Measurements from ENCODE around the gene MS4A4E. TPM values are rescaled to one million over a fixed set of nuclear protein-coding genes. Genes with fewer than 3 reads are reported as not detected.
"Not testable (repeated sequence)": the region's sequence is repeated elsewhere in the genome, so short reads cannot be mapped to it uniquely, and the experiment has no call there.

MS4A4E gene
- total RNA-seq, 4 donors from 2014 or later, result 0.32 to 4.2 (median 0.88) TPM; not detected in 1

DNA sequence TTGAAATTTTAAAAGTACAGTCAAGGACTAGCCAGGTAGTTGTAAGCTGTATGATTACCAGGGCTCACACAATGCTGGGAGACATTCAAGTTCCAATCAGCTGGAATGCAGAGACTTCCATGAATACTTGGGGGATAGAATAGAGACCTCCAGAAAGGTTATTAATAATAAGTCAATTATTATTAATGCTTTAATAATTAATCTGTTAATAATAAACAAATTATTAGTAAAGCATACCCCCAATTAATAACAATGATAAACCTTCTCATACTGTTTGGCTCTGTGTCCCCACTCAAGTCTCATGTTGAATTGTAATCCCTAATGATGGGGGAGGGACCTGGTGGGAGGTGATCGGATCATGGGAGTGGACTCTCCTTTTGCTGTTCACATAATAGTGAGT, 45.5 kb downstream of the MS4A4E start:
- no peaks in the 10 kb centered on the region for H3K27me3 ChIP-seq
- no peak overlapping the region for H3K27ac ChIP-seq
- H3K36me3 ChIP-seq, result no peaks in the 10 kb centered on the region
- no peak for DNase-seq
- H3K4me1 ChIP-seq, result no peaks in the 10 kb centered on the region
- TF ChIP-seq POLR2A (IDR thresholded peaks at IDR 0.05), result no peak
- TF ChIP-seq, protein P1, sequence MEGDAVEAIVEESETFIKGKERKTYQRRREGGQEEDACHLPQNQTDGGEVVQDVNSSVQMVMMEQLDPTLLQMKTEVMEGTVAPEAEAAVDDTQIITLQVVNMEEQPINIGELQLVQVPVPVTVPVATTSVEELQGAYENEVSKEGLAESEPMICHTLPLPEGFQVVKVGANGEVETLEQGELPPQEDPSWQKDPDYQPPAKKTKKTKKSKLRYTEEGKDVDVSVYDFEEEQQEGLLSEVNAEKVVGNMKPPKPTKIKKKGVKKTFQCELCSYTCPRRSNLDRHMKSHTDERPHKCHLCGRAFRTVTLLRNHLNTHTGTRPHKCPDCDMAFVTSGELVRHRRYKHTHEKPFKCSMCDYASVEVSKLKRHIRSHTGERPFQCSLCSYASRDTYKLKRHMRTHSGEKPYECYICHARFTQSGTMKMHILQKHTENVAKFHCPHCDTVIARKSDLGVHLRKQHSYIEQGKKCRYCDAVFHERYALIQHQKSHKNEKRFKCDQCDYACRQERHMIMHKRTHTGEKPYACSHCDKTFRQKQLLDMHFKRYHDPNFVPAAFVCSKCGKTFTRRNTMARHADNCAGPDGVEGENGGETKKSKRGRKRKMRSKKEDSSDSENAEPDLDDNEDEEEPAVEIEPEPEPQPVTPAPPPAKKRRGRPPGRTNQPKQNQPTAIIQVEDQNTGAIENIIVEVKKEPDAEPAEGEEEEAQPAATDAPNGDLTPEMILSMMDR (IDR thresholded peaks at IDR 0.05), result no peak
- 76 to 78% methylated on average over 1 of the region's 1 CpG for WGBS, 2 donors
- intact Hi-C loops (cut with DNase I), result no loop called here
- no peaks in the 10 kb centered on the region for H3K9me3 ChIP-seq
- H3K4me3 ChIP-seq, result no peak overlapping the region

DNA sequence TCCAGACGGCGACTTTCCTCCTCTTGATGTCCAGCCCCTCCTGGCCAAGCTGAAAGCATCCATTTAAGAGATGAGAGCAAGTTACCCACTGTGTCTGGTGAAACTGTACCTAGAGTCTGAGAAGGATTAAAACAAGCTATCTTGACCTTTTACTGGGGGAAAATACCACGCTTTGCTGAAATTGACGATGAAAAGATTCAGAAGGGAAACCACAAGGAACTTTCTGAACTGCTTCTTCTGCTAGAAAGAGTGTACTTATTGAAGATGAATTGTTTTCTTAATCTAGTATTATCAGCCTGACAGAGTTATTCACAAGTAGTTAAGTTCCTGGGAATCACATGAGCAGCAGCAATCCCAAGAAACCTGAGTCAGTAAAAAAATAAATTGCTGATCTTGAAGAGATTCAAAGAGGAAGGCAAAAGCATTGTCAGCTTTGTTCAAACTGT, 47.0 kb downstream of the MS4A4E start:
- no peak for TF ChIP-seq POLR2A (IDR thresholded peaks at IDR 0.05)
- TF ChIP-seq, protein P1 (IDR thresholded peaks at IDR 0.05), result no peak
- Histone ChIP-seq H3K4me3 (no peak overlapping the region), H3K4me1 (no peaks in the 10 kb centered on the region), H3K9me3 (no peaks in the 10 kb centered on the region), H3K27ac (peak overlapping the region in 2 of 4 donors; percentile 21 to 46), H3K36me3 (no peaks in the 10 kb centered on the region), H3K27me3 (no peaks in the 10 kb centered on the region)
- WGBS, 2 donors, result 69% methylated on average over 4 of the region's 4 CpGs
- DNase-seq, result no peak
- intact Hi-C loops (cut with DNase I), result no loop called here

DNA sequence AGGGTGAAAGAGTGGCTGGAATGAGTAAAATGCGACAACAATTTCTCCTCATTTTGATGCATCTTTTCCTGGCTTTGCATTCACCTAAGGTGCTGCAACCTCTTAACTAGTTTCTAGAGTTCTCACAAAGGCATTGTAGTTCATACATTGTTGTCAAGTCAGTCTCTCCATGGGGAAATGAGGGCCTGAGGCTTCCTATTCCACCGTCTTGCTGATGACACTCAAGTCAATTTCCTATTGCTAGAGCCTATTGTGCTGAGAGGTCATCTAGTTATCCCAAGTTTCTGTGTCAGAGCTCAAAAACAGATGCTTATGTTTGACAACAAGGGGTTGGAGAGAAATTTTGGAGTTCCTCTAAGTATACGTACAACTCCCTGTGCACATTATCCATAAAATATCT, 48.4 kb downstream of the MS4A4E start:
- Histone ChIP-seq H3K4me3 (no peak overlapping the region), H3K36me3 (no peaks in the 10 kb centered on the region), H3K27ac (peak overlapping the region in 2 of 4 donors; percentile 13 to 14), H3K27me3 (no peaks in the 10 kb centered on the region), H3K9me3 (no peaks in the 10 kb centered on the region), H3K4me1 (no peaks in the 10 kb centered on the region)
- WGBS, 2 donors, result 64 to 75% methylated on average over 3 of the region's 3 CpGs
- DNase-seq, result no peak
- intact Hi-C loops (cut with DNase I), result no loop called here
- no peak for TF ChIP-seq POLR2A (IDR thresholded peaks at IDR 0.05)
- TF ChIP-seq, protein P1 (IDR thresholded peaks at IDR 0.05), result no peak

DNA sequence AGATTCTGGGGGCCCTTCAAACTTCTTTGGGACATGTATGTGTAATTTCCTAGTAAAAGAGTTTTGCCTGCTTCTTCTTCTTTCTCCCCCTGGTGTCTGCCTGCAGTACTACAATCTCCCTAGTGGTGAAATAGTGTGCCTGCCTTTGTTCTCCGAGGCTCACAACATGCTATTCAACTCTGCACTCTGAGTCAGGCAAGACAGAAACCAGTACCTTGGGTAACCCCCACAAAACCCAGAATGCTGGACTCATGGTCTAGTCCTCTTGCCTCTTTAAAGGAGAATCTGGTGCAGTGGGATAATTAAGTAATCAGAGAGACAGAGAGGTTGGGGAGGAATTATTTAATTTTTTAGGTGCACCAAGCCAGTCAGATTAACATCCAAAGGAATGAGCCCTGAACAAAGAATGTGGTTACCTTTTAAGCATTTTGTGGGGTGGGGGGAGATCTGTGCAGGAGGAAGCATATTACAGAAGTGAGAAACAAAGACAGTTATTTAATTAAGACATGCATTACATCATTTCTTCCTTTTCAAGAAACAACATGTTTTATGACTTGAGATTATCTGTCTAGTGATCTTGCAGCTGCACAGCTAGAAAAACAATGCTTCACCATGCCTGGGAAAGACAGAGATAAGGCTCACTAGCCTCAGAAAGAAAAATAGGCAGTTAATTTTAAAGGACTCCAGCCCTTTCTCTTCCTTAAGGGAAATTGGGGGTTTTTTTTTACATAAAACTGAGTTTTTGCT, 49.1 kb downstream of the MS4A4E start:
- no peak for DNase-seq

DNA sequence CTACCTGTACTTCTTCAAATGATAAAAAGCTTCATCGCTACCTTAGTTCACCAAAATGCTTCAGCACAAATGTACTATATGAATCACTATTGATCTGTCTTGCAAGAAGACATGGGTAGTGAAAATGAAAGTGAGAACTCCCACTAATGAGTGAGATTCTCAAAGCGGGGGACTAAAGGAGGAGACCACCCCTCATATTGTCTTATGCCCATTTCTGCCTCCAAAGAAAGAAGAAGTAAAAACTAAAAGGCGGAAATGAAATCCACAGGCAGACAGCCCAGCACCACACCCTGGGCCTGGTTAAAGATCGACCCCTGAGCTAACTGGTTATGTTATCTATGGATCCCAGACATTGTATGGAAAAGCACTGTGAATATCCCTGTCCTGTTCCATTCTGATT, 50.4 kb downstream of the MS4A4E start:
- DNase-seq; intact Hi-C loops (cut with DNase I): not testable (repeated sequence)

More for the DNA sequence above, 49.1 kb downstream of the MS4A4E start:
- WGBS, 2 donors, result 25 to 29% methylated on average over 1 of the region's 1 CpG
- no peaks in the 10 kb centered on the region for H3K4me1 ChIP-seq
- no peaks in the 10 kb centered on the region for H3K36me3 ChIP-seq
- no peak for TF ChIP-seq POLR2A (IDR thresholded peaks at IDR 0.05)
- TF ChIP-seq, protein P1 (IDR thresholded peaks at IDR 0.05), result peak; percentile 28 to 73 (median 56)
- H3K27ac ChIP-seq, result peak overlapping the region in 2 of 4 donors; percentile 10 to 13
- H3K4me3 ChIP-seq, result no peak overlapping the region
- H3K9me3 ChIP-seq, result no peaks in the 10 kb centered on the region
- intact Hi-C loops (cut with DNase I), result no loop called here
- H3K27me3 ChIP-seq, result no peaks in the 10 kb centered on the region

DNA sequence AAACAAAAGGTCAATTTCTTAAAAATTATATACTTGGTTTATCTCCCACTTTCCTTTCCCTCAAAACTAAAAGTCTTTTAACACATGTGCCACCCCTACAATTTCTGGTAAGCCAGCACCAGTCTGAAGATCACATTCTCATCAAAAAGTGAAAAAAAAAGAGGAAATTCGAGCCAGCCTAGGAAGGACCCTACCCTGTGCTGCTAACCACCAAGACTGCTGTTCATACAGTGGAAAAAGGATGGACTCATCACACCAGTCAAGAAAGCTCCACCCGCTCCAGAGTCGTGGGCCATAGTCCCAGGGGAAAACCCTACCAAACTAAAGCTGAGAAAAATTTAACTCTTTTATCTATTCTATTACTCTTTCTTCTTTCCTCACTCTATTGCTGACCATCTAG, 54.5 kb downstream of the MS4A4E start:
- H3K4me1 ChIP-seq; H3K4me3 ChIP-seq; DNase-seq; H3K9me3 ChIP-seq; H3K36me3 ChIP-seq; intact Hi-C loops (cut with DNase I); H3K27me3 ChIP-seq: not testable (repeated sequence)
- H3K27ac ChIP-seq, result peak overlapping the region in 1 of 4 donors; percentile 13
- WGBS, 2 donors, result 34 to 40% methylated on average over 3 of the region's 3 CpGs

More for the DNA sequence above, 50.4 kb downstream of the MS4A4E start:
- H3K9me3 ChIP-seq, H3K27ac ChIP-seq, H3K4me1 ChIP-seq, H3K36me3 ChIP-seq, H3K27me3 ChIP-seq, H3K4me3 ChIP-seq: not testable (repeated sequence)
- WGBS, 2 donors, result 67 to 76% methylated on average over 4 of the region's 4 CpGs

DNA sequence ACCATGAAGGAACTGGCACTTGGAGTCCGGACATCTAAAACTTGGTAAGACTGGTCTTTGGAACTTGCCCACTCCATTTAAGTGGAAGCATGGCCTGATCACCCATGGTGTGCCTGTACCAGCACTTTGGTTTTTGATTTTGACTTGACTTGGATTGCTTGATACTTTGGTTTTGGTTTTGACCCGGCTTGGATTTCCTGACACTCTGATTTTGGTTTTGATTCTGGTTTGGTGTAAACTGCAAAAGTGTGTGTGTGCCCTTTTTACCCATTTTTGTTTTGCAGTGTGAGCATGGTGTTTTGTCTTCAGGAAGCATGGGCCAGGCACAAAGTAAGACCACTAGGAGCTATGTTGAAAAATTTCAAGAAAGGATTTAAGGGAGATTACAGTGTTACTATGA, 56.8 kb downstream of the MS4A4E start:
- 57 to 77% methylated on average over 2 of the region's 2 CpGs for WGBS, 2 donors
- H3K4me1 ChIP-seq; H3K27me3 ChIP-seq; DNase-seq; H3K9me3 ChIP-seq; intact Hi-C loops (cut with DNase I); H3K4me3 ChIP-seq; H3K36me3 ChIP-seq: not testable (repeated sequence)
- peak overlapping the region in 1 of 4 donors; percentile 50 for H3K27ac ChIP-seq

DNA sequence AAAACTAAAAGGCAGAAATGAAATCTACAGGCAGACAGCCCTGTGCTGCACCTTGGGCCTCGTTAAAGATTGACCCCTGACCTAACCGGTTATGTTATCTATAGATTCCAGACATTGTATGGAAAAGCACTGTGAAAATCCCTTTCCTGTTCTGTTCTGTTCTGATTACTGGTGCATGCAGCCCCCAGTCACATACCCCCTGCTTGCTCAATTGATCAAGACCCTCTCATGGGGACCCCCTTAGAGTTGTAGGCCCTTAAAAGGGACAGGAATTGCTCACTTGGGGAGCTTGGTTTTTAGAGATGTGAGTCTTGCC, 57.5 kb downstream of the MS4A4E start:
- H3K27ac ChIP-seq, result peak overlapping the region in 1 of 4 donors; percentile 50
- H3K36me3 ChIP-seq; DNase-seq; intact Hi-C loops (cut with DNase I); H3K4me3 ChIP-seq; H3K4me1 ChIP-seq; H3K27me3 ChIP-seq; H3K9me3 ChIP-seq: not testable (repeated sequence)
- 56 to 63% methylated on average over 2 of the region's 2 CpGs for WGBS, 2 donors
